Esophagus muscularis mucosa (tissue), 4 donors: Measurements from ENCODE around the gene PTPRD. TPM values are rescaled to one million over a fixed set of nuclear protein-coding genes. Genes with fewer than 3 reads are reported as not detected.

Source experiments
- DNase-seq: peaks from one replicate; pipeline ENCODE4 v3.0.0-alpha.2; 2017; ENCODE audit errors: extremely low spot score
- H3K27ac ChIP-seq, 4 donors: fragments of 200-600 bp; sonication (generic); replicated peaks in 1 of 4; 1 replicate in 3 of 4; 2 replicates in 1 of 4; pipeline ENCODE4 v1.5.1; 2016 to 2019; ENCODE audit warnings: mild to moderate bottlenecking in 1 of 4
- H3K27me3 ChIP-seq, 4 donors: fragments of 200-600 bp; sonication (generic); one replicate each; pipeline versions ENCODE4 v1.5.1 to v1.6.0; 2016 to 2019
- H3K36me3 ChIP-seq, 4 donors: fragments of 200-600 bp; sonication (generic); one replicate each; pipeline ENCODE4 v1.5.1; 2016 to 2019
- H3K4me1 ChIP-seq, 4 donors: fragments of 200-600 bp; sonication (generic); one replicate each; pipeline ENCODE4 v1.5.1; 2016 to 2019
- H3K4me3 ChIP-seq, 4 donors: fragments of 200-600 bp; sonication (generic); 1 replicate in 2 of 4; 2 replicates in 2 of 4; pipeline ENCODE4 v1.5.1; 2016 to 2019; ENCODE audit warnings: mild to moderate bottlenecking in 4 of 4, moderate library complexity in 1 of 4
- H3K9me3 ChIP-seq, 4 donors: fragments of 200-600 bp; sonication (generic); 1 replicate in 3 of 4; 2 replicates in 1 of 4; pipeline ENCODE4 v1.5.1; 2016 to 2019
- EP300 ChIP-seq: sonication (generic); formaldehyde crosslinking; IDR thresholded peaks from one replicate; pipeline ENCODE4 v1.6.1; 2017; ENCODE audit warnings: antibody characterized with exemption
- POLR2A ChIP-seq: fragments of 450-650 bp; IDR thresholded peaks from one replicate; pipeline ENCODE4 v1.6.1; 2017; ENCODE audit warnings: antibody characterized with exemption, moderate library complexity, mild to moderate bottlenecking, low read depth
- POLR2AphosphoS5 ChIP-seq, 2 donors: sonication (generic); formaldehyde crosslinking; IDR thresholded peaks; one replicate each; pipeline ENCODE4 v1.6.1; 2017; ENCODE audit warnings: antibody characterized with exemption in 2 of 2
- WGBS: methylation state at CpG from one replicate; pipeline ENCODE4 v1.1.5; 2018; 5-methylcytosine and 5-hydroxymethylcytosine counted together
- intact Hi-C: fragments of 100-400 bp; cut with DNase I; formaldehyde crosslinking; loops from one replicate; pipeline ENCODE4 v1.15.1; 2023
- total RNA-seq, 4 donors: library from RNA; depleted of rRNA; stranded (reverse); fragments of >200 nt; gene quantifications; one replicate each; pipeline versions ENCODE4 v1.1.0 to v1.2.1, GENCODE V29; 2016
- TF ChIP-seq, protein P1 (sequence below), 3 experiments: fragments of 200-600 bp in 2 of 3; fragments of 450-650 bp in 1 of 3; sonication (generic) in 2 of 3; IDR thresholded peaks; one replicate each; pipeline ENCODE4 v1.5.1; 2017 to 2019; ENCODE audit warnings: antibody characterized with exemption in 3 of 3, mild to moderate bottlenecking in 2 of 3, moderate library complexity in 1 of 3

The PTPRD gene
- total RNA-seq, 4 donors from 2014 or later: 4.1 to 6.6 (median 5.0) TPM

DNA sequence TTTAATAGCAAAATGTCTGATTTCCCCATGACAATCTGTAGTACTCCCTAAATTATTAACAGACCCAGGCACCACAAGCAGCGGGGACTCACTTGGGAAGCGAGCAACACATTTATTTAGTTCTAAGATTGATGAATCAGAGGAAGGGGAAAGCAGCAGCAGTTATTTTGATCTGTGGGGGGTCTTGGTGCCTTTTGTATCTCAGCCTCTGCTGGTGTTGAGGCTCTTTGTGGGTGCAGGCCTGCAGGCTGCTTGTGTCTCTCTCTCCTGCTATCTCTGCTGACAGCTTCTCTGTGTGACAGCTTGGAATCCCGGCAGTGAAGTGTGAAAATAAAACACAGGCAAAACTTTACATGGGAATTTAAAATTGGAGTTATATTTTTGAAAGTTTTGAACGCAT, 1935.1 kb downstream of the PTPRD start:
- no peak overlapping the region for H3K27ac ChIP-seq
- no peaks in the 10 kb centered on the region for H3K9me3 ChIP-seq
- TF ChIP-seq EP300: no peak
- TF ChIP-seq POLR2AphosphoS5 (IDR thresholded peaks at IDR 0.05): no peak
- TF ChIP-seq, protein P1, sequence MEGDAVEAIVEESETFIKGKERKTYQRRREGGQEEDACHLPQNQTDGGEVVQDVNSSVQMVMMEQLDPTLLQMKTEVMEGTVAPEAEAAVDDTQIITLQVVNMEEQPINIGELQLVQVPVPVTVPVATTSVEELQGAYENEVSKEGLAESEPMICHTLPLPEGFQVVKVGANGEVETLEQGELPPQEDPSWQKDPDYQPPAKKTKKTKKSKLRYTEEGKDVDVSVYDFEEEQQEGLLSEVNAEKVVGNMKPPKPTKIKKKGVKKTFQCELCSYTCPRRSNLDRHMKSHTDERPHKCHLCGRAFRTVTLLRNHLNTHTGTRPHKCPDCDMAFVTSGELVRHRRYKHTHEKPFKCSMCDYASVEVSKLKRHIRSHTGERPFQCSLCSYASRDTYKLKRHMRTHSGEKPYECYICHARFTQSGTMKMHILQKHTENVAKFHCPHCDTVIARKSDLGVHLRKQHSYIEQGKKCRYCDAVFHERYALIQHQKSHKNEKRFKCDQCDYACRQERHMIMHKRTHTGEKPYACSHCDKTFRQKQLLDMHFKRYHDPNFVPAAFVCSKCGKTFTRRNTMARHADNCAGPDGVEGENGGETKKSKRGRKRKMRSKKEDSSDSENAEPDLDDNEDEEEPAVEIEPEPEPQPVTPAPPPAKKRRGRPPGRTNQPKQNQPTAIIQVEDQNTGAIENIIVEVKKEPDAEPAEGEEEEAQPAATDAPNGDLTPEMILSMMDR (IDR thresholded peaks at IDR 0.05): no peak
- no peak for TF ChIP-seq POLR2A
- intact Hi-C loops: no loop called here
- no peaks in the 10 kb centered on the region for H3K36me3 ChIP-seq
- no peak for DNase-seq
- peaks cover 0 to 5% (median 0%) of the 10 kb centered on the region in 4 donors for H3K4me1 ChIP-seq
- 76% methylated on average over 4 of the region's 4 CpGs for WGBS
- H3K27me3 ChIP-seq: no peaks in the 10 kb centered on the region
- no peak overlapping the region for H3K4me3 ChIP-seq

DNA sequence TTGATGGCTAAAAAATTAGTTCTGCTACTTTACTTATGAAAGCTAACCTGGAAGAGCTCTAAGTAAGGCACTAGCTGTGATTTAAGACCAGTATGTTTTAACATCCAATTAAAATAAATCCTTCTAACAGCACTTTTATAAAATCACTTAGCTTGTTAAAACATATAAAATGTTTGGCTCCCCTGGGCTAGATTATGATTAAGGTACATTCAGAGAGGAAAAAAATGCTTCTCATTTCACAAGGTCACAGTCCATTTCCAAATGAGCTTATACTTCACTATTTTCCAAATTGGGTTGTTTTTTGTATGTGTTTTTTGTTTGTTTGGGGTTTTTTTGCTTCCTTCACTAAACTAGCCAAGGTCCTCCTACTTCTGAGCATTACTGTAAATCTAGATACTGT, 1938.3 kb downstream of the PTPRD start:
- TF ChIP-seq POLR2AphosphoS5 (IDR thresholded peaks at IDR 0.05) (no peak), EP300 (no peak), POLR2A (no peak)
- TF ChIP-seq, protein P1 (IDR thresholded peaks at IDR 0.05): no peak
- H3K4me3 ChIP-seq: no peak overlapping the region
- no peaks in the 10 kb centered on the region for H3K27me3 ChIP-seq
- H3K4me1 ChIP-seq: peaks cover 0 to 5% (median 0%) of the 10 kb centered on the region in 4 donors
- H3K27ac ChIP-seq: no peak overlapping the region
- DNase-seq: no peak
- intact Hi-C loops: no loop called here
- H3K36me3 ChIP-seq: no peaks in the 10 kb centered on the region
- no peaks in the 10 kb centered on the region for H3K9me3 ChIP-seq

DNA sequence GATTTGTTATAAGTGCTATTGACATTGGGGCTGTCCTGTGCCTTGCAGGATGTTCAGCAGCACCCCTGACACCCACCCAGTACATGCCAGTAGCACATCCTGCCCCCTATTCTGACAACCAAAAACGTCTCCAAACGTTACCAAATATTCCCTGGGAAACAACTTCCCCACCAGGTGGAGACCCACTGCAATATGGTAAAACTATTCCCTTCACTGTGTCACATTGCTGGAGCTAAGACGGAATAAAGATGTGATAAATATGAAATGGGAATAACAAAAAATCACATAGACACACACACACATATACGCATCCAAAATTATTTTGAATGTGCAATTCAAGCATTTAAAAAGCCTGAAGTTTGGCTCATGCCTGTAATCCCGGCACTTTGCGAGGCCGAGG, 1939.0 kb downstream of the PTPRD start:
- WGBS: 79% methylated on average over 7 of the region's 7 CpGs
- DNase-seq: no peak
- Histone ChIP-seq H3K27me3 (no peaks in the 10 kb centered on the region), H3K27ac (no peak overlapping the region), H3K36me3 (no peaks in the 10 kb centered on the region), H3K4me1 (peaks cover 0 to 5% (median 0%) of the 10 kb centered on the region in 4 donors), H3K9me3 (no peaks in the 10 kb centered on the region), H3K4me3 (no peak overlapping the region)
- TF ChIP-seq POLR2A: no peak
- intact Hi-C loops: no loop called here

DNA sequence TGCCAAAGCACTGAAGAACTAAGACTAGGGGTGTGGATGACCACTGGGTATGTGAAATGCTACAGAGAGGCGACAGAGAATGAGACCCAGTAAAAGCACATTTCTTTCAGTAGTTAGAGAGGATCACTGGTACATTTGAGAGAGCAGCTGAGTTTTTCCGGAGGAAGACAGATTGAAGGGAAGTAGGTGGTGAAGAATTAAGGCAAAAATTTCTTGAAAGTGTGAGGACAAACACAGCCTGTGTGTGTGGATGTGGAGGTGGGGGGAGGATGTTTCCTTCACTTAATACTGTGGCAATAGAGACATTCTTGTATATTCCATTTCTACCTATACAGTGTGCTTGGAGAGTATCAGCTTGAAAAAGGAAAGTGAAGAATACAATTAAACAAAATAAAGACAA, 1942.1 kb downstream of the PTPRD start:
- 81% methylated on average over 2 of the region's 2 CpGs for WGBS
- DNase-seq: no peak

DNA sequence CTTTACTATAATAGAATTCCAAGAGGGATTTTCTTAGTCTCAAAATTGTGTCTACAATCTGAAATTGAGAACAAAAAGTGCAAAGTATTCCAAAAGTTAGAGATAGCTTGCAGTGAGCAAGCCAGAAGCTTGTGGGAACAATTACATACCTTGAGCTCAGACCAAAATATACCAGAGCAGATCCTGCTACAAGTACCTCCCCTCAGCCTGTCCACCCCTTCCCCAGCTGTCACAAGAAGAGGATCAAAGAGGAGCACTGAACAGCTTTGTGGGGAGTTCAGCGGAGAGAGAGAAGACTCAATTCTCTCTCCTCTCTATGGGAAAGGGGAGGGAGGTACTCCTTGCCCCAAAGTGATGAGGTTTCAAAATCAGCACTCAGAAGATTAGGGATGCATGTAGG, 1944.1 kb downstream of the PTPRD start:
- 92% methylated on average over 1 of the region's 1 CpG for WGBS
- no peak overlapping the region for H3K27ac ChIP-seq
- intact Hi-C loops: no loop called here
- no peaks in the 10 kb centered on the region for H3K36me3 ChIP-seq
- H3K4me3 ChIP-seq: no peak overlapping the region
- DNase-seq: no peak
- H3K9me3 ChIP-seq: no peaks in the 10 kb centered on the region
- no peaks in the 10 kb centered on the region for H3K4me1 ChIP-seq
- no peak for TF ChIP-seq POLR2A
- TF ChIP-seq, protein P1 (IDR thresholded peaks at IDR 0.05): no peak
- TF ChIP-seq EP300: no peak
- TF ChIP-seq POLR2AphosphoS5 (IDR thresholded peaks at IDR 0.05): no peak
- no peaks in the 10 kb centered on the region for H3K27me3 ChIP-seq

More for the DNA sequence above, 1942.1 kb downstream of the PTPRD start:
- H3K27ac ChIP-seq: no peak overlapping the region
- H3K9me3 ChIP-seq: no peaks in the 10 kb centered on the region
- no peaks in the 10 kb centered on the region for H3K4me1 ChIP-seq
- no peak overlapping the region for H3K4me3 ChIP-seq
- TF ChIP-seq POLR2AphosphoS5 (IDR thresholded peaks at IDR 0.05) (no peak), POLR2A (no peak)
- no peaks in the 10 kb centered on the region for H3K27me3 ChIP-seq
- no peaks in the 10 kb centered on the region for H3K36me3 ChIP-seq
- intact Hi-C loops: no loop called here

DNA sequence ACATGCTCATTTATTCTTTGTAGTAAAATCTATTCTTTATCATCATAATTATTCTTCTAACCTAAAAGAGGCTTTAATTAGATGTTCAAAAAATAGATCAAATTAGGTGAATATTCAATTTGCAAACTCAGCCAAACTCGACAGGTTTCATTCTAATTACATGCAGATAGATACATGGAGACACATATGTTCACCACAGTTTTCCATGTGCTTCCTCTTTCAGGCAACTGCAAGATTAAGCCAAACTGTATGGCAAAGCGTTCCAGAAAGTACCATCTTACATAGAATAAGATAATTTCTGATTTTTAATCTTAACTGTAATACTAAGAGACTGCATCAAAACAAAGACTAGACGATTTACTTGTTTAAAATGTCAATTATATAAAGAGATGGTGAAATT, 1944.6 kb downstream of the PTPRD start:
- intact Hi-C loops: no loop called here
- Histone ChIP-seq H3K36me3 (no peaks in the 10 kb centered on the region), H3K27me3 (no peaks in the 10 kb centered on the region), H3K27ac (no peak overlapping the region), H3K4me1 (no peaks in the 10 kb centered on the region), H3K4me3 (no peak overlapping the region), H3K9me3 (no peaks in the 10 kb centered on the region)
- 93% methylated on average over 3 of the region's 3 CpGs for WGBS
- DNase-seq: no peak
- TF ChIP-seq EP300 (no peak), POLR2AphosphoS5 (IDR thresholded peaks at IDR 0.05) (no peak)
- TF ChIP-seq, protein P1 (IDR thresholded peaks at IDR 0.05): no peak
